Rectal smooth muscle tissue (tissue), 1 donor: Measurements from ENCODE around the gene SUMO4.

Source experiments
- H3K27ac ChIP-seq: one replicate; pipeline ENCODE4 v1.7.0; 2013; ENCODE audit warnings: low read depth, low read length, inconsistent platforms
- H3K27me3 ChIP-seq: one replicate; pipeline ENCODE4 v1.7.0; 2013; ENCODE audit warnings: low read length; ENCODE audit not compliant: control insufficient read depth, insufficient read depth
- H3K36me3 ChIP-seq: one replicate; pipeline ENCODE4 v1.7.0; 2013; ENCODE audit warnings: low read length; ENCODE audit not compliant: control insufficient read depth, insufficient read depth
- H3K4me1 ChIP-seq: one replicate; pipeline ENCODE4 v1.7.0; 2013; ENCODE audit warnings: low read length; ENCODE audit not compliant: control insufficient read depth, insufficient read depth
- H3K4me3 ChIP-seq: one replicate; pipeline ENCODE4 v1.7.0; 2013; ENCODE audit warnings: low read length
- H3K9ac ChIP-seq: one replicate; pipeline ENCODE4 v1.7.0; 2013; ENCODE audit warnings: low read length

The SUMO4 gene

DNA sequence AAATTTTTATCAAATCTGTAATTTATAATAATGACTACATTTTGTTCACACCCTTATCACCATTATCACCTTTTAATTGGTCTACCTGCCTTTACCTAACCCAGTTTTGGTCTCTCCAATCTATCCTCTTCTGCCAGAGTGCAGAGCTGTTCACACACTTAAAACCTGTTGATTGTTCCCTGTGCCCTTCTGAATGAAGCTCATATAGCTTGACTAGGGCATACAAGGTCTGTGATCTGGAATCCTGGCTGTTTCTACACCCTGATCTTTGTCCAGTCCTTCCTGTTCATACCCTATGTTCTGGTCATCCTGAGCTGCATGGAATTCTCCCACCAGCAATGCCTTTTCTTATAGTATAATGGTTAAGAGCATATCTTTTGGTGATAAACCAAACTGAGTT lies 28.9 kb upstream of the SUMO4 start:
- Histone ChIP-seq H3K9ac (no peak overlapping the region), H3K27me3 (no peaks in the 10 kb centered on the region), H3K27ac (no peak overlapping the region), H3K36me3 (peaks cover 3% of the 10 kb centered on the region), H3K4me3 (no peak overlapping the region), H3K4me1 (peaks cover 2% of the 10 kb centered on the region)

- Histone ChIP-seq H3K27me3 (no peaks in the 10 kb centered on the region), H3K27ac (no peak overlapping the region)
Measured at GRCh38 chr6:149372062-149372461, 28.0 kb upstream of the SUMO4 start.

GRCh38 chr6:149373511-149373910 lies 26.6 kb upstream of the SUMO4 start:
- Histone ChIP-seq H3K9ac (no peak overlapping the region), H3K4me1 (peaks cover 2% of the 10 kb centered on the region), H3K27me3 (no peaks in the 10 kb centered on the region), H3K4me3 (no peak overlapping the region), H3K27ac (no peak overlapping the region), H3K36me3 (peaks cover 9% of the 10 kb centered on the region)

More at GRCh38 chr6:149372062-149372461, 28.0 kb upstream of the SUMO4 start:
- no peak overlapping the region for H3K4me3 ChIP-seq
- H3K4me1 ChIP-seq = peaks cover 2% of the 10 kb centered on the region
- no peak overlapping the region for H3K9ac ChIP-seq
- H3K36me3 ChIP-seq = peaks cover 3% of the 10 kb centered on the region

DNA sequence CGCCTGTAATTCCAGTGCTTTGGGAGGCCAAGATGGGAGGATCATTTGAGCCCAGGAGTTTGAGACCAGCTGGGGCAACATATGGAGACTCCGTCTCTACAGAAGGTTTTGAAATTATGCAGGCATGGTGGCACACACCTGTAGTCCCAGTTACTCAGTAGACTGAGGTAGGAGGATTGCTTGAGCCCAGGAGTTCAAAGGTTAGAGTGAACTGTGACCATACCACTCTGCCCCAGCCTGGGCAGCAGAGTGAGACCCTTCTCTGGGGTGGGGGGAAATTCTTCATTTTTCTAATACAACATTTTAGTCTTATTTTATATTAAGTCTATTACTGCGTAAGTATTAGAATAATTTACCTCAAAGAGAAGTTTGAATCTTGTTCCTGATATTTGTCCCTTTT lies 20.1 kb upstream of the SUMO4 start:
- H3K36me3 ChIP-seq = peaks cover 18% of the 10 kb centered on the region
- no peak overlapping the region for H3K4me3 ChIP-seq
- no peak overlapping the region for H3K27ac ChIP-seq
- no peak overlapping the region for H3K9ac ChIP-seq
- no peaks in the 10 kb centered on the region for H3K27me3 ChIP-seq
- H3K4me1 ChIP-seq = no peaks in the 10 kb centered on the region

- Histone ChIP-seq H3K4me1 (no peaks in the 10 kb centered on the region), H3K4me3 (no peak overlapping the region), H3K36me3 (peaks cover 18% of the 10 kb centered on the region), H3K9ac (no peak overlapping the region), H3K27me3 (no peaks in the 10 kb centered on the region), H3K27ac (no peak overlapping the region)
Measured at GRCh38 chr6:149380523-149380922, 19.5 kb upstream of the SUMO4 start.

DNA sequence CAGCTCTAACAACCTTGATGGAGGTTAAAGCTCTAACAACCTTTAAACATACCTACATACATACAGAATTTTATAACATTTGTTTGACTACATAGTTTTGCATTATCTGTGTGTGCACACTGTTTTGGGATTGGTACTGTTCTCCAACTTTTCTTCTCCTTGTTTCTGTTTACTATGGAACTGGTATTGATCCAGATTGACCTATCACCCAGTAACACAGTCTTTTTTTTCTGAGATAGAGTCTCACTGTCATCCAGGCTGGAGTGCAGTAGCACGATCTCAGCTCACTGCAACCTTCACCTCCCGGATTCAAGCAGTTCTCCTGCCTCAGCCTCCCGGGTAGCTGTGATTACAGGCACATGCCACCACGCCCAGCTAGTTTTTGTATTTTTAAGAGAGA lies 16.7 kb upstream of the SUMO4 start:
- Histone ChIP-seq H3K36me3 (peaks cover 13% of the 10 kb centered on the region), H3K27me3 (no peaks in the 10 kb centered on the region), H3K9ac (no peak overlapping the region), H3K27ac (no peak overlapping the region), H3K4me1 (no peaks in the 10 kb centered on the region), H3K4me3 (no peak overlapping the region)

- H3K27ac ChIP-seq = no peak overlapping the region
- H3K36me3 ChIP-seq = peaks cover 3% of the 10 kb centered on the region
- H3K4me3 ChIP-seq = no peak overlapping the region
- H3K27me3 ChIP-seq = no peaks in the 10 kb centered on the region
- no peak overlapping the region for H3K9ac ChIP-seq
- no peaks in the 10 kb centered on the region for H3K4me1 ChIP-seq
Measured at GRCh38 chr6:149384464-149384863, 15.6 kb upstream of the SUMO4 start.

- H3K27ac ChIP-seq = no peak overlapping the region
- H3K4me3 ChIP-seq = no peak overlapping the region
- no peaks in the 10 kb centered on the region for H3K36me3 ChIP-seq
- no peaks in the 10 kb centered on the region for H3K27me3 ChIP-seq
- no peak overlapping the region for H3K9ac ChIP-seq
- peaks cover 5% of the 10 kb centered on the region for H3K4me1 ChIP-seq
Measured at GRCh38 chr6:149385998-149386646, 13.9 kb upstream of the SUMO4 start.

- no peaks in the 10 kb centered on the region for H3K27me3 ChIP-seq
- H3K4me1 ChIP-seq = peaks cover 5% of the 10 kb centered on the region
- no peak overlapping the region for H3K27ac ChIP-seq
- H3K9ac ChIP-seq = no peak overlapping the region
- no peak overlapping the region for H3K4me3 ChIP-seq
- no peaks in the 10 kb centered on the region for H3K36me3 ChIP-seq
Measured at GRCh38 chr6:149387779-149388512, 12.1 kb upstream of the SUMO4 start.

- H3K4me3 ChIP-seq = no peak overlapping the region
- no peaks in the 10 kb centered on the region for H3K36me3 ChIP-seq
- H3K4me1 ChIP-seq = peaks cover 7% of the 10 kb centered on the region
- no peak overlapping the region for H3K27ac ChIP-seq
- H3K27me3 ChIP-seq = no peaks in the 10 kb centered on the region
- no peak overlapping the region for H3K9ac ChIP-seq
Measured at GRCh38 chr6:149389509-149390297, 10.4 kb upstream of the SUMO4 start.

DNA sequence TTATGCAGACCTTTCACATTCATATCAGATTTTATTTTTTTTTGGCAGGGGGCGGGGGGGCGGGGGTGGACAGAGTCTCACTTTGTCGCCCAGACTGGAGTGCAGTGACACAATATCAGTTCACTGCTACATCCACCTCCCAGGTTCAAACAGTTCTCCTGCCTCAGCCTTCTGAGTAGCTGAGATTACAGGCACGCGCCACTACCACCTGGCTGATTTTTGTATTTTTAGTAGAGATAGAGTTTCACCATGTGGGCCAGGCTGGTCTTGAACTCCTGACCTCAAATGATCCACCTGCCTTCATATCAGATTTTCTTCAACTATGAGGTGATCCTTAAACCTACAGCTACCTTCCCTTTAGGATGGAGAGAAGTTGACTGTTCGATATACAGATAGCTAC lies 8.0 kb upstream of the SUMO4 start:
- no peaks in the 10 kb centered on the region for H3K36me3 ChIP-seq
- no peak overlapping the region for H3K4me3 ChIP-seq
- H3K27ac ChIP-seq = no peak overlapping the region
- no peaks in the 10 kb centered on the region for H3K27me3 ChIP-seq
- H3K9ac ChIP-seq = no peak overlapping the region
- H3K4me1 ChIP-seq = peaks cover 7% of the 10 kb centered on the region

- H3K4me1 ChIP-seq = peaks cover 7% of the 10 kb centered on the region
Measured at GRCh38 chr6:149392535-149392934, 7.5 kb upstream of the SUMO4 start.

More at GRCh38 chr6:149392535-149392934, 7.5 kb upstream of the SUMO4 start:
- no peaks in the 10 kb centered on the region for H3K36me3 ChIP-seq
- no peak overlapping the region for H3K9ac ChIP-seq
- no peak overlapping the region for H3K4me3 ChIP-seq
- H3K27ac ChIP-seq = no peak overlapping the region
- no peaks in the 10 kb centered on the region for H3K27me3 ChIP-seq
